ENCODE data around the gene PAPOLG.
"Not testable (repeated sequence)": the region's sequence is repeated elsewhere in the genome, so short reads cannot be mapped to it uniquely, and the experiment has no call there.

PAPOLG gene

GRCh38 chr2:60775048-60775639, 19.1 kb downstream of the PAPOLG start:
- ATAC-seq = no peak

DNA sequence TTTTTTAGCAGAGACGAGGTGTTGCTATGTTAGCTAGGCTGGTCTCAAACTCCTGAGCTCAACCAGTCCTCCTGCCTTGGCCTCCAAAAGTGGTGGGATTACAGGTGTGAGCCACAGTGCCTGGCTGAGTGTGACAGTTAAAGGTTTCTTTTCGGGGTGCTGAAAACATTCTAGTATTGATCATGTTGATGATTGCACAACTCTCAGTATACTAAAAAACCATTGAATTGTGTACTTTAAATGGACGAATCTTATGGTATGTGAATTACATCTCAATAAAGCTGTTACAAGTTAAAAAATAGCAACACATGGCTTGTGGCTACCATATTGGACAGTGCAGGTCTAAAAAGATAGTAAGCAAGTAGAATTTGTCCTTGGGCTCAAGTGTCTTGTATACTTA, 22.3 kb downstream of the PAPOLG start:
- no peak for ATAC-seq

GRCh38 chr2:60779426-60779825, 23.4 kb downstream of the PAPOLG start:
- no peak for ATAC-seq

DNA sequence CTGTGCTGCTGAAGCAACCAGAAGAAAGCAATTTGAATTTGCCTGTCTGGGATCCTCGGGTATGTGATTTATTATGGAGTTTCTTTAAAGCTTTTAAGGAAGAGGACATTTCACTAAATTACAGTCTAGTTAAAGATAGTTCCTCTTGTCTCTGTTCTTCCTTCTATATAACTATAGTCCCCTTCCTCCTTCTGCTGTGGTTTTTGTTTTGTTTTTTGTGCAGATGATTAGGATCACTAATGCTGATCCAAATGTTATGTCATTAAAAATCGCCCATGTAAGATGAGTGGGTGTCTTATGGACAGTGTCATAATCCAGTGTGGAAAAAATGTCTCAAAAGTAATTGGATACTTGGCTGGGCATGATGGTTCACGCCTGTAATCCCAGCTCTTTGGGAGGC, 24.7 kb downstream of the PAPOLG start:
- no peak for ATAC-seq

- ATAC-seq = no peak
Measured at GRCh38 chr2:60793169-60793568, 37.1 kb downstream of the PAPOLG start.

- ATAC-seq = no peak
Measured at GRCh38 chr2:60794271-60794863, 38.3 kb downstream of the PAPOLG start.

DNA sequence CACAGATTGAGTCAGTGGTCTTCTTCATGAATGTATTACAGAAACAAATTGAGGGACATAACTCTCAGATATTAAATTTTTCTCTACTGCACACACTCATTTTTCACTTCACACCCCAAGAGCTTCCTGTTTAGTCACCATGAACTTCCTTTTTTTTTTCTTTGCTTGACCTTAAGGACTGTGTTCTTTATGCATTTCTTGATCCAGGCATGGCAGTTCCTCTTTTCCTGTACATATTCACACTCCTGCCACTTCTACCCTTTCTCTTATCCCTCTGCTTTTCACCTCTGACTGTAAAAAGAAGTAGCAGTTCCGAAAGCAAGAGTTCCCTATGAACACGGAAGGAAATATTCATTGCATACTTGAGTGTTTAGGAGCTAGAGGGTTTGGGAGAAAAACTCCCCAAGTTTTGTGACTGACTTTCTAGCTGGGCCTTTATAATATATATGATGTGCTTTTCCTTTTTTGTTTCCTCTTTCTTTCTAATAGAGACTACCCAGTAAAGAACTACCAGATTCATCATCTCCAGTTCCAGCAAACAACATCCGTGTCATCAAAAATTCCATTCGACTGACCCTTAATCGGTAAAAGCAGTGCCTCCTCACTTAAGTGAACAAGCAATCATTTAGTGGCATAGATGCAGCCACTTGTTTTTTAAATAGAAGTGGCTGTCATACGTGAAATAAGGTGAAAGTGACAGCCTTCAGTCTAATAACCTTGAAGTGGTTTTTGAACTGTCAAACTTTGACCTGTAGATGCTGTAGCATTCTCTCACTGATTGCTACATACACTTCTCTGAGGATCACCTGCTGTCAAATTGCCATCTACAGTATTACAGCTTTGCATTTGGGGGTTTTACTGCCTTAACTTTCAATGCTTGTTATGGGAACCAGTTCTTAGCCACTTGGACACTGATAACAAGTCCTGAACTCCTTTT, 40.8 kb downstream of the PAPOLG start:
- ATAC-seq = peak; percentile 28 to 41

GRCh38 chr2:60804473-60804872, 48.4 kb downstream of the PAPOLG start:
- no peak for ATAC-seq

DNA sequence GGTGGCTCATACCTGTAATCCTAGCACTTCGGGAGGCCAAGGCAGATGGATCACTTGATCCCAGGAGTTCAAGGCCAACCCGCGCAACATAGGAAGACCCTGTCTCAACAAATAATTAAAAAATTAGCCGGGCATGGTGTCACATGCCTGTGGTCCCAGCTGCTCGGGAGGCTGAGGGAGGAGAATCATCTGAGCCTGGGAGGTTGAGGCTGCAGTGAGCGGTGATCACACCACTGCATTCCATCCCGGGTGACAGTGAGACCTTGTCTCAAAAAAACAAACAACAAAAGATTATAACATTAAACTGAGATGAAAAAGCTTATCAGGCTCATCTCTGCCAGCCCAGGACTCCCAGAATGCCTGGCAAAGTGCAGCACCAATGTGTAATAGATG, 50.5 kb downstream of the PAPOLG start:
- no peak for ATAC-seq

GRCh38 chr2:60806988-60807681, 51.1 kb downstream of the PAPOLG start:
- peak; percentile 86 to 88 for ATAC-seq

DNA sequence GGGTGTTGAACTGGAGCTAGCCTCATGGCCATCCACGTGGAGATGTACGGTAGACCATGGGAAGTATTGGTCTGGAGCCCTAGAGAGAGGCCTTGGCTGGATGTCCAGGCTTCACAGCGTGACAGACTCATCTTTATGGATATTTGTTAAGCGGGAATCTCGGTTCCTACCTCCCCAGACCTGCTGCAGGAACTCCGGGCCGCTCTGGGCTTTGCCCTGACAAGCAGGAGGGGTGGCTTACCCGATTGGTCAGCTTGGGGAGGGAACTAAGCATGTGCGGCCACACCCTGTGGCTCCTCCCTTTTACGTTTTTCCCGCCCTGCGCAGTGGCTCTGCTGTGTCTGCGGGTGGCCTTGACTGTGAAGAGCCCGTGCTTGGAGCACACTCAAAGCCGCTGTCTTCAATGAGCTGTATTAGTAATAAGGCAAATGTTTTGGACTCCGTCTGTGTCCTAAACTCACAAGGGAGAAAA, 52.3 kb downstream of the PAPOLG start:
- ATAC-seq = no peak

DNA sequence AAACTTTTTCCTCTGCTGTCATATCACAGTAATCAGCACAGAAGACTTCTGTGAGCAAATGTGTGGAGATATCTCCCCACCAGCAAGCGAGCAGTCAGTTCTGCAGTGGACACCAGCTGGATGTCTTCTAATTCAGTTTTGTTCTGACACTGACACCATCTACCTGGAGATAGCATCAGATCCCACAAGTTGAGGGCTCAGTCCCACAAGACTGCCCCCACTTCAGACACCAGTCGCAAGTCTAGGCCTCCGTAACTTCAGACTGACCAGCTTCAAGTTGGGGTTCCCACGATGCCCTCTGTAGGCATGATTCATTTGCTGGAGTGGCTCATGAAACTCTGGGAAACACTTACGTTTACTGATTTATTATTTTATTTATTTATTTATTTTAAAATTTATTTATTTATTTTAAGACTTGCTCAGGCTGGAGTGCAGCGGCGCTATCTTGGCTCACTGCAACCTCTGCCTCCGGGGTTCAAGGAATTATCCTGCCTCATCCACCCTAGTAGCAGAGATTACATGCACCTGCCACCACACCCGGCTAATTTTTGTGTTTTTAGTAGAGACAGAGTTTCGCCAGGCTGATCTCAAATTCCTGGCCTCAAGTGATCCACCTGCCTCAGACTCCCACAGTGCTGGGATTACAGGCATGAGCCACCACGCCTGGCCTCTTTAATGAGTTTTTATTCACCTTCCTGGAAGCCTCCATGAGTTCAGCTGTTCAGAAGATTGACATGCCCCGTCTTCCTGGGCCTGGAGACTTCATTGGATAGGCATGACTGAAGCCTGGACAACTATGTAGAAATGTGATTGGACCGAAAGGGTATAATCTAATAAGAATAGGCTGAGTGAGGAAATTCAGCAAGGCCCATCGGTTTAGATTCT, 55.7 kb downstream of the PAPOLG start:
- no peak for ATAC-seq

DNA sequence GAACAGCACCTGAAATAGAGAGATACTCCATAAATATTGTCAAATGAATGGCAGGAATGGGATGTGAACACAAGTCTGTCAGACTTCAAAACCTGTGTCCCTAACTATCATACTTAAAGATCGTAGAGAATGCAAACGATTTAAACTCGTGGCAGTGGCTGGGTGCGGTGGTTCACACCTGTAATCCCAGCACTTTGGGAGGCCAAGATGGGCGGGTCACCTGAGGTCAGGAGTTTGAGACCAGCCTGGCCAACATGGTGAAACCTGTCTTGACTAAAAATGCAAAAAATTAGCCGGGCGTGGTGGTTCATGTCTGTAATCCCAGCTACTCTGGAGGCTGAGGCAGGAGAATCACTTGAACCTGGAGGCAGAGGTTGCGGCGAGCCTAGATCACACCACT, 61.1 kb downstream of the PAPOLG start:
- not testable (repeated sequence) for ATAC-seq

DNA sequence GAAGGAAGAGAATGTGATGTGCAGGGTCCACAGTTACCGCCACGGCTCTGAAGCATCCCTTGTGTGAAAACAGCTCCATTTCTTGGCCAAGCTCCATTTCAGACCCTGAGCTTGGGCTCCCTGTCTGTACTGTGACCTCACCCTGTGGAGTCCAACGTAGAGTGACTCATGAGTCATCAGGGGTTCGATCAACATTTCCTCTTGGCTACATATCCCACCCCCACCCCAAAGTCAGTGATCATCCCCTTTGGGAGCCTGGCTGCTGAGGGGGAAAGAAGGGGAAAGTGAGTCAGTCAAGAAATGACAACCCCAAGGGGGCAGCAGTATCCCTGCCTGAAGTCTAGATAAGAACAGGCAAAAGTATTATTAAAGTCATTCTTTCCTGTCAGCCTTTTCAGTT, 62.2 kb downstream of the PAPOLG start:
- peak; percentile 44 to 55 for ATAC-seq

- peak; percentile 90 to 92 for ATAC-seq
Measured at GRCh38 chr2:60819155-60819862, 63.2 kb downstream of the PAPOLG start.

DNA sequence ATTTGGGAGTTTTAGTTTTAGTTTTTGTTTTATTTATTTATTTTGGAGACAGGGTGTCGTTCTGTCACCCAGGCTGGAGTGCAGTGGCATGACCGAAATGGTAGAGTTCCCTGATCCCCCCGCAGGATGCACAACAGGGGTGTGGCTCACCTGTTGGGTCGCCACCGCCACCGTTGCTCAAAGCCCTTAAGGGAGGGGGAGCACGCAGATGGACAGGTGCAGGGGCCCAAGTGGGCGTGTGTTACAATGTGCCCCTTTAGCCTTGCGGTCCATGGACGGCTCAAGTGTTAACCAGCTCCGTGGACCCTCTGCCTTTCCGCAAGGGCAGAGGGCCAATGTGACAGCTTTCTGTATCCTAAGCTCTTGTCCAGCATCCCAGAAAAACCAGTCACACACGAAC, 63.9 kb downstream of the PAPOLG start:
- no peak for ATAC-seq

DNA sequence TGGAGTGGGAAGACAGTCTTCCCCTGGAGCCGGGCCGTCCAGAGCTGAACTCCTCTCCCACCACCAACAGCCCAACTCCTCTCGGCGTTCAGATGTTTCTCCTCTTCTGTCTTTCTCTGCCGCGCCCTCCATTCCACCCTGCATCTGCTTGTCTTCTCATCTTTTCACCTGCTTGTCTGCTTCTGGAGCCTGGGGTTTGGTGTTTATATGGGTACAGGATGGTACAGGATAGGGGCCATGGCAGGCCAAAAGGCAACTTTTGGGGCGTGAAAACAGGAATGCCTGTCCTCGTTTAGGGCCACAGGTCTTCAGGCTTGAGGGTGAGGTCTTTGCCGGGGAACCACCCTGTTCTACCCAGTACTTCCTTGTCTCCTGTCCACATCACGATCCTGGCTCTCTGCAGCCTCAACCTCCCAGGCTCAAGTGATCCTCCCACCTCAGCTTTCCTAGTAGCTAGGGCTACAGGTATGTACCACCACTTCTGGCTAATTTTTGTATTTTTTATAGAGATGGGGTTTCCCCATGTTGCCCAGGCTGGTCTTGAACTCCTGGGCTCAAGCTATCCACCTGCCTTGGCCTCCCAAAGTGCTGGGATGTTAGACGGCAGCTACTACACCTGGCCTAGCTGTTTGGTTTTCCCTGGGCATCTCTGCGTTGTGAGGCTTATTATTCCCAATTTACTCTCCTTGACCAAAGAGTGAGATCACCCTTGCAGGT, 64.5 kb downstream of the PAPOLG start:
- ATAC-seq = no peak

- no peak for ATAC-seq
Measured at GRCh38 chr2:60821133-60821469, 65.0 kb downstream of the PAPOLG start.

GRCh38 chr2:60821587-60822302, 65.7 kb downstream of the PAPOLG start:
- ATAC-seq = no peak

DNA sequence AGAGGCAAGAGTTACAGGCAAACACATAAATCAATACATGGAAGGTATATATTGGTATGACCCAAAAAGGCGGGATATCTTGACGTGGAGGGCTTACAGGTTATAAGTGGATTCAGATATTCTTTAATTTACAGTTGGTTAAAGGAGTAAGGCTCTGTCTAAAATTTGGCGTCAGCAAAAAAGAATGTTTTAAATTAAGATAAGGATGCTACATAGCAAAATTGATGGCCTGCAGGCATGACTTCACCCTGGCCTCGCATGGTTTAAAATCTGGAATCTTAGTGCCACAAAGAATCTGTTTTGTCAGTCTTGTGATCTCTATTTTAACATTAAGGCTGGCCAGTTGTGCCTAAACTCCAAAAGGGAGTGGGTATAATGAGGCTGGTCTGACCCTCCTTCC, 66.9 kb downstream of the PAPOLG start:
- ATAC-seq = no peak
